UCSD-AML1 (cell line): ENCODE data around the gene SLC1A2.
"Not testable (repeated sequence)": the region's sequence is repeated elsewhere in the genome, so short reads cannot be mapped to it uniquely, and the experiment has no call there.

Source experiments
- DNase-seq: peaks from one replicate; lab custom pipeline; 2025; ENCODE audit not compliant: unreplicated experiment; lab: John Stamatoyannopoulos, UW

SLC1A2 gene

DNA sequence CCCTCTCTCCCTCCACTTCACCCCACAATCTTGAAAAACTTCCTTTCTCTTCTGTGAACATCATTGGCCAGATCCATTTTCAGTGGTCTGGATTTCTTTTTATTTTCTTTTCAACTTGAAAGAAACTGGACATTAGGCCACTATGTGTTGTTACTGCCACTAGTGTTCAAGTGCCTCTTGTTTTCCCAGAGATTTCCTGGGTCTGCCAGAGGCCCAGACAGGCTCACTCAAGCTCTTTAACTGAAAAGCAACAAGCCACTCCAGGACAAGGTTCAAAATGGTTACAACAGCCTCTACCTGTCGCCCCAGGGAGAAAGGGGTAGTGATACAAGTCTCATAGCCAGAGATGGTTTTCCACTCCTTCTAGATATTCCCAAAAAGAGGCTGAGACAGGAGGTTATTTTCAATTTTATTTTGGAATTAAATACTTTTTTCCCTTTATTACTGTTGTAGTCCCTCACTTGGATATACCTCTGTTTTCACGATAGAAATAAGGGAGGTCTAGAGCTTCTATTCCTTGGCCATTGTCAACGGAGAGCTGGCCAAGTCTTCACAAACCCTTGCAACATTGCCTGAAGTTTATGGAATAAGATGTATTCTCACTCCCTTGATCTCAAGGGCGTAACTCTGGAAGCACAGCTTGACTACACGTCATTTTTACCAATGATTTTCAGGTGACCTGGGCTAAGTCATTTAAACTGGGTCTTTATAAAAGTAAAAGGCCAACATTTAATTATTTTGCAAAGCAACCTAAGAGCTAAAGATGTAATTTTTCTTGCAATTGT lies 188.1 kb downstream of the SLC1A2 start:
- DNase-seq, result no peak

DNA sequence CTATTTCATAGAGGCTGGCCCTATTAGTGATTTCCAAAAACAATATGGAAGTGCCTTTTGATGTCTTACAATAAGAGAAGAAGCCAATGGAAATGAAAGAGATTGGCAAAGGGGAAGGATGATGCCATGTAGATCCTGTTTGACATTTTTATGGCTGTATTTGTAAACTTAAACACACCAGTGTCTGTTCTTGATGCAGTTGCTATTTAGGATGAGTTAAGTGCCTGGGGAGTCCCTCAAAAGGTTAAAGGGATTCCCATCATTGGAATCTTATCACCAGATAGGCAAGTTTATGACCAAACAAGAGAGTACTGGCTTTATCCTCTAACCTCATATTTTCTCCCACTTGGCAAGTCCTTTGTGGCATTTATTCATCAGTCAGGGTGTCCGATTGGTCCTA lies 189.0 kb downstream of the SLC1A2 start:
- DNase-seq, result no peak

DNA sequence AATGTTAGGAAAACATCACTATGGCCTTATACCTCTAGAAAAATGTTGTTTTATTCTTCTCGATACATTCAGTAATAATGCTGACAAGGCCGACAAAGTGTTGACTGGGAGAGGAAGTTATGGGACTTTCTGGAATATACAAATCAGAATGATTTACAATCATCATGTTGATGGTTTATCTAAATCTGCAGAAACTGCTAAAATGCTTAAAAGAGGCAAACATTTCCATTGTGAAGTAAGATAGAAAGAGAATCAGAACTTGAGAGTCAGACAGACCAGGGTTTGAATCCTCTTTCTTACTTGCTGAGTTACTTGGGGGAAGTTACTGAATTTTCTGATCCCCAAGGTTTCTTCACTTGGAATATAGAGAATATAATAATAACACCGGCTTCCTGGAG lies 191.0 kb downstream of the SLC1A2 start:
- no peak for DNase-seq

DNA sequence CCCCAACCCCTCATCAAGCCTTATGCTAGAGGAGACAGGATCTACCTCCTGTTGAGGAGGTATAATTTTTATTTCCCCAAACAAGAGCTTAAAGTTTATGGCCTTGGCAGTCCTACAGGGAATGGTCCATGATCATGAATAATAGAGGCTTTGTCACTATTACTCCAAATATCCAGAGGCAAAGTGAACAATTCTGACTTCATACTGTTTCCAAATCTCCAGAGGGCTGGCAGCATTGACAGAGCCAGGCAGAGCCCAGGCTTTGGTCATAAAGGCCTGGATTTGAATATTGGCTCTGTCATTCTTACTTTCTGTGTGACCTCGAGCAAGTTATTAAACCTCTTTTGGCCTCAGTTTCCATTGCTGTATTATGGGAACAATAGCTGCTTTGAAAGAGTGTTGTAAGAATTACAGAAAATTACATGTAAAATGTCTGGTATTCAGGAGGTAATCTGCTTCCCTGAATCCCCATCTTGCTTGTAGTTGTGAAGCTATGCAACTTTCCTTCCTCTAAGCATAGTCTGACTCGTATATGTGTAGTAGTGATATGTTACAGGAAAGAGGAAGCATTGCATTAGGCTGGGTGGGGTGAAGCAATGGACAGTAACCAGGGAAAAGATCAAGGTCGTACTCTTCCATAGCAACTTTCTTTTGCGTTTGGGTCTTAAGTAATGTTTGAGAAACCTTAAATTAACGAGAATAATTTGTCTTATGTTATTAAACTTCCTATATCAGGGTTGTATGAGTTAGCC lies 191.6 kb downstream of the SLC1A2 start:
- DNase-seq, result no peak

DNA sequence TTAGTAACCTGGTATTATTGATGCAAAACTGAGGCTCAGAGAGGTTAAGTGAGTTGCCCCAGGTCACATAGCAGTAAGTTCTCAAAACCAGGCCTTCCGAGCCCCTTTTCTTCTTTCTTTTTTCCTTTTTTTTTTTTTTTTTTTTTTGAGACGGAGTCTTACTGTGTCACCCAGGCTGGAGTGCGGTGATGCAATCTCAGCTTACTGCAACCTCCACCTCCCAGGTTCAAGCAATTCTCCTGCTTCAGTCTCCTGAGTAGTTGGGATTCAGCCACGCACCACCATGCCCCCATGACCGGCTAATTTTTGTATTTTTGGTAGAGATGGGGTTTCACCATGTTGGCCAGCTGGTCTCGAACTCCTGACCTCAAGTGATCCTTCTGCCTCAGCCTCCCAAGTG lies 192.6 kb downstream of the SLC1A2 start:
- not testable (repeated sequence) for DNase-seq

DNA sequence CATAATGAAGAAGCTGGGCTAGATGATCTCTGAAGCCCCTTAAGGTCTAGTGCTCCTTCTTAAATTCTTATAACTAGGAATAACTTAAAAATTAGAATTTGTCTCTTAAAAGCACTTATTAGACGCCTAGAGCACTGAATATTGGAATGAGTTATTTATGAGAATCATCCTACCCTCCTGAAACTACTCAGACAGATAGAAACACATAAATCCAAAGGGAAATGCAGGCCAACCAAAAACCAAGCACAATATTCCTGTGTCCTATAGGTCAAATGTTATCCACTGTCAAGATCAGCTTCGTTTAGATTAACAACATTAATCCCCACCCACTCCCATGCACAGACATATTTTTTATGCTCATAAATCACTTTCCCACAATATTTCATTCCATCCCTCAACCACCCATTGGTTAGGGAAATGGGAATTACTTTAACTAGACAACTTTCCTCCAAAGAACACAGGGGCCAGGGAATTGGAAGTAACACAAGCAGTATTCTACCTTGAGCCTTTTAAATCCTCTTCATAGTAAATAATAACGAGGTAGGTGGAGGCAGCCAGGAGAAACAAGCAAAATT lies 193.3 kb downstream of the SLC1A2 start:
- no peak for DNase-seq

DNA sequence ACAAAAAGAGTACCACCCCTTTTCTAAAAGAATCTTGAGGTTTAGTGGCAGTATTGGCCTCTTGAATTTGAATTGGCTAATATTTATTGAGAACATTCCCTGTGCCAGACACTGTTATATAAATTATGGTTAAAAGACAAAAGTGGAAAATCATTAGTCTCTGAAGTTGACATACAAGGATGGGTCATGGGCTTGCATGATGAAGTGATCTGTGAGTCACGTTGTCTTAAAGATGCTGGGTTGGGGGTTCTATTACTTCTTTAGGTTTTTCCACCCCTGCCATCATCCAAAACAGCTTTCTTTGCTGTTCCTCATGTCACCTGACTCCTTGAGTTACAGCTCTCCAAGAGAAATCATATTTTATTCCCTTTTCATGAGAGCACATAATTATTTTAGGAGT lies 195.4 kb downstream of the SLC1A2 start:
- no peak for DNase-seq

DNA sequence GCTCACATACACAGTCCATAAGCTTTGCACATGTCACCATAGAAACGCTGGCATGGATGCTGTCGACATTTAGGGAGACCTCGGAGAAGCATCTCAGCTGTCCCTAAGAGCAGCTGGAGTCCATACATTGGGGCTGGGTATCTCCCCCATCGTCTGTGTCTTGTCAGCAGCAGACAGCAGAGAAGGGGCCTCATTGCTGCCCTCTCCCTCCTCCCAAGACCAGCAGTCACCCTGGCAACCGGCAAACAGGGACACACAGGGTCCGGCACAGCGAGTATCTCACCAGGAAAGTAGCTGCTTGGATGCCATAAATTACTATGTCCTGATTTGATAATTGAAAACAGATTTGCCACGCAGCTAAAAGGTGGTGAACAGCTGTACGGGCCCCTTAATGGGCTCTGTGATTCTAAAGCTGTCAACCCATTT lies 196.0 kb downstream of the SLC1A2 start:
- no peak for DNase-seq

DNA sequence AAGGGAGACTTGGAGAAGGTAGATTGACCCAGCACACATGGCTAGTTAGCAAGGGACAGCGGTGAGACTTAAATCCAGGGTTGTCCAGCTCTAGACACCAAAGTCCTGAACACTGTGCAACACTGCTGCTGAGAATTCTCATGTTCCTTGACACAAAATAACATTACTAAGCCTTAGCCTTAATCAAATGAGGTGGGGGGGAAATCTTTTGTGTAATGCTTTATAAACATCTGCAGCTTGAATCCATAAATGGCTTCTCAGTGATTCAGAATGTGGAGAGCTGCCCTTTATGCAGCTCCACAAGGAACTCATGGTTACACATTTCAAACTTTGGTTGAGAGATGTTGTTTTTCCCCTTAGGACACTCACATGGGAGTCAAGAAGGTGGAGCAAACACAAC lies 200.4 kb downstream of the SLC1A2 start:
- no peak for DNase-seq

DNA sequence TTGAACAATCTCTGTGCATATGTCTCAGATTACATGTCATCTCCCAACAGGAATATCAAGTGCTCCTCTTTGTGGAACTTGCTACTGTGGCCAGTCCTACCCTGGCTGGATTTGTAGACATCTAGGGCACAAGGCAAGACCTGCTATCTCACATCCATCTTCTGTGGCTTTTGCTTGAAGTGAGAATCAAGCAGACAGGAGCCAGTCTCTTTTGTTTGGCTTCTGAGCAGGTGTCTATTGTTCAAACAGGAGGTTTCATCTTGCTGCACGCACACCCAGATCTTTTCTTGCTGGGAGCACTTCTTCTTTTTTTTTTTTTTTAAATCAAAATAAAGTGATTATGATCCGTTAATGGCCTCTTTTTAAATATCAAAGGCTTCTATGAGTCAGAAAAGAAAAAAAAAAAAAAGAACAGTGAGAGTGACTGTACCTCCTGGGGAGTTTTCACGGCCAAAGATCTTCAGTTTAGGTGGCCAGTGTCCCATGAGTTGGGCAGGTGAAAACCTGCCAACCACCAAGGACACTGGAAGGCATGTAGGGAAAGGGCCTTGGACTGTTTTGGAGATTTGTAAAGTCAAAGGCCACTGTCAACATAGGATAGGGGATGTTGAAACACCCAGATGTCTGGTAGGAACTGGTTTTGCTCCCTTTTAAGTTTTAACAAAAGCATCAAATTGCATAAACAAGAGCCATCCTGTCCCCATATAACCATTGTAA lies 202.2 kb downstream of the SLC1A2 start:
- no peak for DNase-seq

DNA sequence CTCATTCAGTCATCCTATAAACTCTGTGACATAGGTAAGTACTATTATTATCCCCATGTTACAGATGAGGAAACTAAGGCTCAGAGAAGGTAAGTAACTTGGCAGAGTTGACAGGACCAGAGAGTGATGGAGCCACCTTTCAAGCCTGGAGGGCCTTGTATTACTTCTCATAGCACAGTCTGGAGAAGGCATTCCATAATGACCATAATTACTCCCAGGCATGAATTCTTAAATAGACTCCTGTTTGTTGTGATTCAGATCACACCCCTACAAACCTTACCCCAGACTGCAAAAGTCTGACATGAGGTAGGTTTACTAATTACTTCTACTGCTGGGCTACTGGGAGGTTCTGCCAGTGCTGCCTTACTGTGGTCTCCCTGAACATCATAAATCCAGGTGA lies 203.4 kb downstream of the SLC1A2 start:
- no peak for DNase-seq

DNA sequence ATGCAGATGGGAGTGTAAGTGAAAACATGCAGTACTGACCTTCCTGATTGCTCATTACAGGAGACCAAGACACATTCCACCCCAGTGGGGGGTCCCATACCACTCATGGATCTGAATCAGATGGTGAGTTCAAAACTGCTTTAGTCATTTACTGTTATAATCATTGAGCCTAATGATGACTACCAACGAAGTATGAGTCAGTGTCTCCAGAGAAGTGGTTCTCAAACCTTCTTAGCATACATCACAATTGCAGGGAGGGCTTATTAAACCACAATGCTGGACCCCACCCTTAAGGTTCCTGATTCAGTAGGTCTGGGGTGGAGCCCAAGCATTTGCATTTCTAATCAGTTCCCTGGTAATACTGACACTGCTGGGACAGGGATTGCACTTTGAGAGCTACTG lies 204.6 kb downstream of the SLC1A2 start:
- no peak for DNase-seq

DNA sequence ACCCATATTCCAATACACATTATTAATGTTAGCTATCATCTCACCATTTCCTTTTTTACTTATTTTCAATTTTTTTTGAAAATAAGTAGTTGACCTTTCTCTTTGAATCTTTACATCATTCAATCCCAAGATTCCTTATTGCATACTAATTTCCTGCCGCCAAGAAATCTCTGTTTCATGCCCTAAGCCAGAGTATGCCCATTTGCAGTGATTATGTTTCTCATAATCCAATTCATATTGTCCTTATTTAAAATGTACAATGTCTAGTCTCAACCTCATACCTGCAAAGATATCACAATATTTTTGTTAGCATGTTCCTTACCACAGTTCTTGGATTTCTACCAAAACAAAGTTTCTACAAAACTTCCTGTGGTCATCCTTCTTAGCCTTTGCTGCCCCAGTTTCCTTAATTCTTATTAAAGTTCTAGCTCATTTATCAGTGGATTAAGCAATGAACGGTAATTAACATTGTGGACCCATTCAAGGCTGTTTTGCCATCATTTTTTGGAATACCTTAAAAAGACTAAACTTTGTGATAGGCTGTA lies 205.1 kb downstream of the SLC1A2 start:
- no peak for DNase-seq

DNA sequence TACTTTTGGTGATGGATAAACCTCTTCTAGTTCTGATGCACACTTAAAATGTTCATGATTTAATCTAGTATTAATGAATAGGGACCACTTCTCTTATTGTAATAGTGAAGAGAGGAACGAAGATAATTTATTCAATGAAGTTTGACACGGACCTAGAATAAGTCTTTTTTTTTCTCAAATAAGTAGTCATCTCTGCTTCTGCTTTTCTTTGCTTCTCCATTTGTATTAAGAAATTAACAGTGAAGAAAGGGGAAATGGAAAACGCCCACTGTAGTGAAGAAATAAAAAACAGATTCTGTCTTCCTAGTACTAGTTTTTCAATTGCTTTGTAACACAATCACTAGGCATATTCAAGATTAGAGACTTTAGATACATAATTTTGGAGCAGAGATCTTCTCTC lies 207.4 kb downstream of the SLC1A2 start:
- DNase-seq, result no peak

DNA sequence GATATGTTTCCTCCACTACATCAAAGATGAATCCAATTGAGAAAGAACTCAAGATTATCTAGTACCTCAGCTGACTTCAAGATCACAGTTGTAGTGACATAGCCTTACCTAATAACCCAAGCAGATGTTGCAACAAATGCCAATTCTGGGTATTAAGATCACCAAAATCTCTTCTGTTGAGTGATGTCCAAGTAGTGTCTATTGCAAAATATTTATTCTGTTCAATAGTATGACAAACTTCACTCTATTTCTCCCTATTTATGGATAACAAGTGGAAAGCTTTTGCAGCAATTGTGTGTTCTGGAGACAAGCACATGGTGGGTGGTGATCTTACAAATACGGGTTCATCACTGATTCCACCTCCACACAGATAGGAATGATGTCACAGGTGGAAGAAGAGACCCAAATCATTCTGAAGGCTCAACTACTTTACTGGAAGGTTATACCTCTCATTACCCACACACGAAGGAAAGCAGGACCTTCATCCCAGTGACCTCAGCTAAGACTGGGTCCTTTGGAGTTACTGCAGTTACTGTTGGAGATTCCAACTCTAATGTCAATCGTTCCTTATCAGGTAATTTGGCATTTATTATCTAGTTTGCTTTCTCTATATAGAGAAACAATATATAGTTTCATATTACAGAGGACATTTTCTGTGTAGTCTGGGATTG lies 208.3 kb downstream of the SLC1A2 start:
- no peak for DNase-seq

DNA sequence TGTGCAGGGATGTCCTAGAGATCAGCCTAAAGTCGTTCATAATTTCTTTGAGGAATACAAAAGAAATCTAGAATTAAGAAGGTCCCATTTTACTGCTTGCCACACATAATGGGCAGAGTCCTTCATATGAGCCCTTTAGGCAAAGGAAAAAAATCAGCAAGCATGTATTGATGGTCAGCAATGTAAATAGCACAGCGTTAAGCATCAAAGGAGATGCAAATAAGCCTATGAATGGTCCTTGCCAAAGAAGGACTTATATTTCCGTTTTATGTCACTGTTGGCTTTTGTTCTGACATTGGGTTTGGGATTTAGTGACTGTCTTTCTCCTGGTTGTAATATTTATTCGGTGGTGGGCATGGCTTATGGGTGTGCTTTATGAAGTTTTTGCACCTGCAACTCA lies 210.6 kb downstream of the SLC1A2 start:
- DNase-seq, result no peak

DNA sequence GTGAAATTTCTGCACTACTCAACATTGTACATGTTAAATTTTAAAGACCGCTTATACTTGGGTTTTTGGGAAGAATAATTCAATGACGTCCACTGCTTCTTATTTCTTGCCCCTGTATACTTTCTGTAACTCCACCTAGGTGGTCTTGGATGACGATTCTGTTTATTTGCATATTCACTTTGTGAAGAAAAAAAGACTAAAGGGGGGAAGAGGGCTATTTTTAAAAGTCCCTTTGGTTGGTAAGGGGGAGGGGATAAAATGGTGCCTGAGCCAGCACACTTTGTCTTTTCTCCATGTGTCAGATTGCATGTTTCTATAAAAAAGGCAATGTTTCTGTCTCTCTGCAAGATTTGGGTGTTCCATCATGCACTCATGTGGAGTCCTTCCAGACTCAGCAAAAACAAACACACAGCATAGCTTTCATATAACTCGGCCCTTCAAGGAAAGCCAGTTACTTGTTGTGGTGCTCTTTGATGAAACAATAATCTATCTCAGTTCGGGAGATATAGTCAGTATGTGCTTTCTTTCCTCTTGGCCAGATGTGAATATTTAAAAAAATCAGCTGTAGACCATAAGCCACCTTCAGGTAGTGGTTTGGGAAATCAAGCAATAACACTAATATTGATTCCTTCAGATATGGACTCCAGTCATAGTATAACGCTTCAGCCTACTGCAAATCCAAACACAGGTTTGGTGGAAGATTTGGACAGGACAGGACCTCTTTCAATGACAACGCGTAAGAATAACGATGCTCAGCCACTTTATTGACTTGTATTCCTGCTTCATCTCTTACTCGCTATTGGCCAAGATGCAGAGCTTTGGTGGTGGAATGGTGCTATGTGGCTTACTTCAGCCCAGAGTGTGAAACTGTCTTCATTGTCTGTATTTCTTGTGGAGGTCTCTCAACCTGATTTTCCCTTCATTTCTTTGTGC lies 211.6 kb downstream of the SLC1A2 start:
- no peak for DNase-seq

DNA sequence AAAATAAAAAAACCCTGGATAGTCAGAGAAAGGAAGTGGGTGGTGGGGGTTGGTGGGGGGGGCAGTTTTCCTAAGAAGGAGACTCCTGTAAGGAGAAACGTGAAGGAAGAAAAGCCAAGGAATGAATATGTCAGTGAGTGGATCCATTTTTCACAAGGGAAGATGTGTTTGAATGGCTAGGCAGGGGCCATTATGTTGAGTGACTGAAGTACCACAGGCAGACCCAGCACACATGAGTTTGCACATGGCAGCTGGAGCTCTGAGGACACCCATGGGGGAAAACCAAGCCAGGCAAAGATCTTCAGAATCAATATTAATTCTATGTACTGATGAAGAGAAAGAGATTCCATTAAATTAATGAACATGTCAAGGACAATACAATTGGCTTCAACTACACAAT lies 212.7 kb downstream of the SLC1A2 start:
- no peak for DNase-seq

DNA sequence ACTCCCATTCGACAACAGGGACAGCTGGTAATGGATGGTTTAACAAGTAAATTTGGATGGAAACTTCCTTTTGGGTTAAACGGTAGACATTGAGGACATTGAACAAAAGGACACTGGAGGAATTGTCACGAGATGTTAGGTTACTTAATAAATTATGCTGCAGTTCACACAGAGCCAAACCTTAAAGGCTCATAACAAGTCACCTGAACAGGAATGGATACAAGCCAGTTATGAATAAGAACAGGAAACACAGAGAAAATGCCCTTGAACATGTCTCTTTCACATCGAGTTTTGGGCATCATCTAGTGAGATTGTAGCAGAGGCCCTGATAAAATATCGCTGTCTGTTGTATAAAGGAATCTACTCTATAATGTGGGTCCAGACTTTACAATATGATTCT lies 214.7 kb downstream of the SLC1A2 start:
- no peak for DNase-seq
